Activated CD8-positive, alpha-beta memory T cell treated with anti-CD3 and anti-CD28 coated beads, Interleukin-2, amount 50 U/mL, for 4 hours (primary cell): Measurements from ENCODE around the gene APH1B.
"Not testable (repeated sequence)": the region's sequence is repeated elsewhere in the genome, so short reads cannot be mapped to it uniquely, and the experiment has no call there.

Experiments used
- DNase-seq: peaks from one replicate; pipeline ENCODE4 v3.0.0-alpha.2; 2020

Gene APH1B

DNA sequence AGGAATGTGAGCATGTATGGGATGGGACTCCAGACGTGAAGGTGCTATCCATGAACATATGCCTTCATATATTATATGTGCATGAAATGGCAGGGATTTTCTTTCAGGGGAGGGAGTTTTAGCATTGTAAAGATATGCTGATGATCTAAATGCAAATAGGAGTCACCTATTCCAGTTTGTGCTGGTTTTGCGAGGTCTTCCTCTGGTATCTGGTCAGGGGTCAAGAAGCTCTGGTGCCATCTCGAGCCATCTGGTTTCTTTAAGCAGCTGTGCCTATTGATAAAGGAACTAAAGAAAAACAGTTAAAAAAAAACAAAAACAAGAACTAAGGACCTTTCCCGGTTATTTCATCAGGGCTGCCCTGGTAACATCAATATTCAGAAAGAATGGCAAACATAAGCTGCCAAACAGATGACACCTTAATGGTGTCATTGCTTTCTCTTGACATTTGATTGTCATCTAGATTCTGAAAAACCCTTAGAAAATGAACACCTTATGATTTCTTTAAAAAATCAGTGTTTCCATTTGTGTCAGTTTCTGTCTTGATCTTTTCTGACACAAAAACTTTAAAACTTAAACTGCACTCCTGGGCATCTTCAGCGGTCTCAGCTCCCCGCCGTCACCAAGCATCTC, 22.7 kb downstream of the APH1B start:
- no peak for DNase-seq

DNA sequence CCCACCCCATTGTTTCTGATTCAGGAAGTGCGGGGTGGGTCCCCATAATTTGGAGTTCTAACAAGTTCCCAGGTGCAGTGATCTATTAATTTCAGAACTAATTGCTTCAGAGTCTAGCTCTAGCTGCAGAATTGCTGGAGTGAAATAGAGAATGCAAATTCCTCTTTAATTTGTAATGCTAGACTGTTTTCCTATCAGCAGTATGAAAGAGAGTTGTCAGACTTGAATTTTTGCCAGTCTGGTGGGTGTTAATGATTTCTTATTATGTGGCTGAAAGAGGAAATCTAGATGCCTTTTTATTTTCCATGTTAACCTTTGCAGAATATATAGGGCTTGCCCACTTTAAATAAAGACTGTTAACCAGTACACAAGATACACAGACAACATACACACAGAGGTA, 23.7 kb downstream of the APH1B start:
- DNase-seq: no peak

DNA sequence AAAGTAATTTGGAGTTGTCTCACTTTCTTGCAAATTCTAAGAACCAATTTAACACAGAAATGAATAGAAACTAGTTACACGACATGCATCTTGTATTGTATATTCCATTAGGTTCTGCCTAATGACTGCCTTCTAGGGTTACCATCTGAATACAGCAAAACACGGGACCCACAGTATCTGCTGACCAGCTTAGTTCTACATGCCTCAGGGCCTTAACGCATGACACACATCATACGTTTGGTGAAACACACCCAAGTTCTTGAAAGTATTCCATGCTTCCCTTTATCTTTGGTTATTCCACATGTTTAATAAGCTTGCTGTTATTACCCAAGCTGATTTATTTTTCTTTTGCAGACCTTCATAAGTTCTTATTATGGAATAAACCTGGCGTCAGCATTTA, 27.9 kb downstream of the APH1B start:
- DNase-seq: no peak

DNA sequence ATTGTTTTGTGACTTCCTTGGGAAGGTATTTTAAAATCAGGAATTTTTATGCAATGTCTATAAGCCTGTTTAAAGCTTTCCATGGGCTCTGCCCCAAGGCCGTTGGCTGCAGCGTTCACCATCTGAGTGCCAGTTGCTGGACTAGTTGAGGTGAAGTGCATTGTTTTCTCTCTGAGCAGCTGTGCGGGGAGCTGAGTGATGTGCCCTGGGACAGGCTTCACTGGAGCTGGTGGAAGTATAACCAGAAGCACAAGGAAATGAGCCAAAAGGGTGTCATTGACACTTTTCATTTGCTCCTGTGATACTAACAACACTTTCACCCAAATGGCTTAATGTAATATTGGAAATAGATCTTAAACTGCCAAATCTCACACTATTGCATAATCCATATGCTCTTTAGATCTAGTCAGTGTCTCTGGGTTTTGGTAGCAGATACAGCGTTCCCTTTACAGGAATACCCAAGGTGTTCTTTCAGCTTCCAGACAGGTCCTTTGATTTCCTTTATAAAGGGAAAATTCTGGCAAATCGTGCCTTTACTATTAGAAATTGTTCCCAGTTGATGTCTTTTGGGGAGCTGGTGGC, 29.2 kb downstream of the APH1B start:
- DNase-seq: no peak

DNA sequence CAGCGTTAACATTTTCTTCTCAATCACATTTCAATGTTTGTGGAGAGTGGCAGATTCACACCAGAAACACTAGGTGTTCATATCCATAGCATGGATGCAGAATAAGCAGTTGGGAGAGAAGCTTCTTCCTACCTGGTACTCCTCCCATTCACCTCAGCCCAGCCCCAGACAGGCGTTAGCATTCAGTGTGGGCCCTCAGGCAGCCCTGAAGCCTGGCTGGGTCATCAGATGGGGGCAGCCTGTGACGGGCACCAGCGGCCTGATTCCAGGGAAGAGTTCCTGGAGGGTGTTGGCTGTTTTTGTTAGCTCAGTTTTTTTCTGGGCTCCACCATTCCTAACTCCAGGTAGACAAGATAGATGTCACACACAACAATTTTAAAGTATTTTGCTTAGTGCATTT, 31.1 kb downstream of the APH1B start:
- no peak for DNase-seq

GRCh38 chr15:63308947-63309346, 31.5 kb downstream of the APH1B start:
- no peak for DNase-seq

- no peak for DNase-seq
These were observed 33.2 kb downstream of the APH1B start for GRCh38 chr15:63310646-63311045.

DNA sequence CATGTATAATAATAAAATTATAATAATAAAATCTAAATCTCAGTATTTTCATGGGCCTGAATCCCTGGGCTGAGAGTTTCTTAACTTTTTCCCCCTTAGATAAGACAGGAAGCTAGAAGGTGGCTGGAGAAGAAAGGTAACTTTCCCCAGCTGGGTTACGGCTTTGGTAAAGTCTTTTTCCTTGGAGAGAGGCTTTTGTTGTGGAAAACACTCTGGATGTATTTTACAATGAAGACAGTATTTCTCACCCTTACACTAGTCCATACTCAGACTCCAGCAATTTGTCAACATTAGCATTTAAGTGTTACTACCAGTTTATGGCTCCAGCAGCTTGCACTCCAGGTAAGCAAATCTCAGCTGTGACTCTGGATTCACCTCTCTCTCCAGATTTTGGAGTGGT, 34.9 kb downstream of the APH1B start:
- DNase-seq: no peak

DNA sequence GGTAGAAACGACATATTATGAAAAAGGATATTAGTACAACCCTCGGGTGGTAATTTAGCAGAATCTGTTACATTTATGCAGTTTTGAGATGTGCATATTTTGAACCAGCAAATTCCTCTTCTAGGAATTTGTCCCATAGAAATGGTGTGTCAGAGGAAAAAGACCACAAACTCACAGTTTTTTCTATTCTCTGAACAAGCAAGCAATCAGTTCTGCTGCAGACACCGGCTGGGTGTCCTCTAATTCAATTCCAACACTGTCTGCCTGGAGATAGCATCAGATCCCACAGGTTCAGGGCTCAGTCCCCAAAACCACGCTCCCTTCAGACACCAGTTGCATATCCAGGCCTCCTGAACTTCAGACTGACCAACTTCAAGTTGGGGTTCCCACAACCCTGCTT, 36.4 kb downstream of the APH1B start:
- no peak for DNase-seq

GRCh38 chr15:63314409-63314808, 37.0 kb downstream of the APH1B start:
- no peak for DNase-seq

GRCh38 chr15:63318344-63318743, 40.9 kb downstream of the APH1B start:
- no peak for DNase-seq

GRCh38 chr15:63319065-63319464, 41.7 kb downstream of the APH1B start:
- DNase-seq: no peak

GRCh38 chr15:63320446-63320845, 43.0 kb downstream of the APH1B start:
- DNase-seq: not testable (repeated sequence)

DNA sequence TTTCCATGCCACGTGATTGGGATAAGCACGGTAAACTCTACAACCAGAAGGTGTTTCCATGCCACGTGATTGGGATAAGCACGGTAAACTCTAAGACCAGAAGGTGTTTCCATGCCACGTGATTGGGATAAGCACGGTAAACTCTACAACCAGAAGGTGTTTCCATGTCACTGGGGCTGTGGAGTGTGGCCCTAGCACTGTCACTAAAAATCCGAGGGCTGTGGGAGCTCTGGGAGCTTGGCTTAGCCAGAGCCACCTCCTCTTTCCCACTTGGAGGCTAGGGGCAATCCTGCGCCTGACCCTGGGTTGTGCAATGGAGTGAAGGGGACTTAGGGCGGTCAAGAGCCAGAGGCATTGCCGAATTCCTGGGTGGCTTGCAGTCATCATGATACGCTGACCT, 43.6 kb downstream of the APH1B start:
- DNase-seq: not testable (repeated sequence)

GRCh38 chr15:63321462-63321861, 44.1 kb downstream of the APH1B start:
- DNase-seq: no peak

DNA sequence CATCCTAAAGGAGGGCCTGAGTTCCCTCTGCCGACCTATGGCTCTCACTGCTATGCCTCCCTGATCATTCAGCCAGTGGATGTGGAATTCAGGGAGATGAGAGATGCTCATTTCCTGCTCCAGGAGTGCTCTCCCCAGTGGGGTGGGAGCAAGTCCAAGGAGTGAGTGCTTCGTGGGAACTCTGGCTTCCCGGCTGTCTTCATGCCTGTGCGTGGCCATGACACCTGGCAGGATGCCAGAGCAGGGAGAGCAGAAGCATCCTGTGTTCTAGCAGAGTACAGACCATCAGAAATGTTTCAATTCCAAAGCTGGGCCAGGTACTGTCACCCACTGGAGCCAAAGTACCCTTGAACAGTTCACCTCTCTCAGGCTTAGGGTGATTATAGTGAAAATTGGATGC, 45.1 kb downstream of the APH1B start:
- DNase-seq: no peak

- DNase-seq: no peak
These were observed 46.6 kb downstream of the APH1B start for GRCh38 chr15:63323798-63324563.

DNA sequence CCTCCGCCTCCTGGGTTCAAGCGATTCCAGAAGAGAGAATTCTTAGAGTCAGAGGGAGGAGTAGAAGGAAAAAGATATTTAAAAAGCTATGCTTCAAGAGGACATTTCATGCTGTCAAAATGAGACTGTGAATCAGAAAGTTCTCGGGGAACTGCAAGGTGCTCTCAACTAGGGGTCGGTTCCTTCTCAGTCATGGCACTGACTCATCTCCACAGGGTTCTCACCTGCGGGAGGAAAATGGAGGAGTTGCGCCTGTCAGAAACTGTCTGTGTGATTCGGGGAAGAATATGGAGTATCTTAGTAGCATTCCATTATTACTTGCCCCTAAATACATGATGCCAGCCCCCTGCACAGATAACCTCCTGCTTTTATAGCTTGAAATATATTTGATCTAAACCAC, 47.4 kb downstream of the APH1B start:
- no peak for DNase-seq

DNA sequence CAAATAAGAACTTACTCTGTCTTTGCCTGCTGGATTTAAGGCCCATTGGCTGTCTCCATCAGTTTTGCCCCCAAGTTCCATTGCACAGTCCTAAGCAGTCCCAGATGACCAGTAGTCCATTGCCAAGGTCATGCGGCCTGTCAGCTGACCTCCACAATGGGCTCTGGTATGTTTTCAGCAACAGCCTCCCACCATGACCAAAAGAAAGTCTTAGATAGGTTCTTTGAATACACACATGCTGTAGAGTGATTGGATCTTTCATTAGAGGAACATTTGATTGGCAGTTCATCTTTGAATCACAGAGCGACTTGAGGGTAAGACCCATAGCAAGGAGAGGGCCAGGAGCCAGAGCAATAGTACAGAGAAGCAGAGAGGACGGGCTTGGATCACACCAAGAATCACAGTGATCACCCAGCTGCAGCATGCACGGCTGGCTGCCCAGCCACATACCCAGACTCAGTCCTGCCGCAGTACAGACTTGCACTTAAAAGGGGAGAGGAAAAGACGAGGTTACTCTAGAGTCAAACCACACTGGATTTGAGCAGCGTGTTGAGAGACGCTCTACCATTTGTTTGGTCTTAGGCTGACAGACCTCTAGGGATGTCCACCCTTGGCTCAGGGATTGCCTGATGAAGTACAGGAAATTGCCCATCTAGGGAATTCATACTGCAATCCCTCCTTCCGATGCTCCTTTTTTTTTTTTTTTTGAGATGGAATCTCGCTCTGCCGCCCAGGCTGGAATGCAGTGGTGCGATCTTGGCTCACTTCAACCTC, 50.4 kb downstream of the APH1B start:
- no peak for DNase-seq

GRCh38 chr15:63329567-63330350, 52.4 kb downstream of the APH1B start:
- no peak for DNase-seq

GRCh38 chr15:63330926-63331325, 53.5 kb downstream of the APH1B start:
- no peak for DNase-seq

DNA sequence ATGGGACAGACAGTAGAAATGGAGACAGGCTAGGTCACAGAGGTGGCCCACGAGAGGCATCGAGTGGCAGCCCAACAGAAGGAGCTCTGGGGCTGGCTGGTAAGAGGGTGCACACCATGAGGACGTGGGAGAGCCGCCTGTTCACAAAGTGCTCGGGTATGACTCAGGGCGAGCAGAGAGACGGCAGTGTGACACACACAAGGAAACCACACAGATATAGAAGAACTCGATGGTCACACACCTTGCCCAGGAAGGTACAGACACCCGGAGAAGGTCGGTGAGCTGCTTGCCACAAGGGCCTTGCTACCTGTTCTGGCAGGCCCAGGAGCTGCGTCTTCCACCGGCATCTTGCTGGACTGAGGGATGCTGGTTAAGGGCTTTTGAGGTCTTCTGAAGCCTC, 54.1 kb downstream of the APH1B start:
- DNase-seq: no peak
